GM19238 (cell line): ENCODE measurements around the gene CTBP2.

Experiments
- DNase-seq: peaks from one replicate; pipeline ENCODE4 v3.0.0; 2011; ENCODE audit warnings: low spot score; ENCODE audit not compliant: insufficient read length

Gene CTBP2

GRCh38 chr10:125125951-125126735 lies 34.2 kb downstream of the CTBP2 start:
- DNase-seq = no peak

GRCh38 chr10:125124907-125125306 lies 35.5 kb downstream of the CTBP2 start:
- DNase-seq = no peak

GRCh38 chr10:125124115-125124487 lies 36.3 kb downstream of the CTBP2 start:
- no peak for DNase-seq

GRCh38 chr10:125123476-125124114 lies 36.8 kb downstream of the CTBP2 start:
- DNase-seq = no peak

- DNase-seq = no peak
Observed at GRCh38 chr10:125122566-125122965, 37.8 kb downstream of the CTBP2 start.

- no peak for DNase-seq
Observed at GRCh38 chr10:125121003-125121402, 39.4 kb downstream of the CTBP2 start.

- DNase-seq = no peak
Observed at GRCh38 chr10:125120053-125120710, 40.2 kb downstream of the CTBP2 start.

- no peak for DNase-seq
Observed at GRCh38 chr10:125118701-125119100, 41.7 kb downstream of the CTBP2 start.

GRCh38 chr10:125118011-125118611 lies 42.3 kb downstream of the CTBP2 start:
- no peak for DNase-seq

- DNase-seq = no peak
Observed at GRCh38 chr10:125116652-125117310, 43.6 kb downstream of the CTBP2 start.

- DNase-seq = no peak
Observed at GRCh38 chr10:125116041-125116649, 44.2 kb downstream of the CTBP2 start.

GRCh38 chr10:125115409-125115808 lies 45.0 kb downstream of the CTBP2 start:
- no peak for DNase-seq

GRCh38 chr10:125114761-125115391 lies 45.5 kb downstream of the CTBP2 start:
- no peak for DNase-seq

GRCh38 chr10:125113691-125114371 lies 46.5 kb downstream of the CTBP2 start:
- no peak for DNase-seq

GRCh38 chr10:125112697-125113494 lies 47.5 kb downstream of the CTBP2 start:
- DNase-seq = no peak

- no peak for DNase-seq
Observed at GRCh38 chr10:125111118-125111727, 49.1 kb downstream of the CTBP2 start.

GRCh38 chr10:125107965-125108580 lies 52.3 kb downstream of the CTBP2 start:
- no peak for DNase-seq

GRCh38 chr10:125107166-125107949 lies 53.0 kb downstream of the CTBP2 start:
- no peak for DNase-seq
